Sigmoid colon (tissue), 4 donors: ENCODE data around the gene MTTP.

Source experiments
- EP300 ChIP-seq, 4 donors: sonication (generic); formaldehyde crosslinking; IDR thresholded peaks; one replicate each; pipeline ENCODE4 v1.6.1; 2017; ENCODE audit warnings: antibody characterized with exemption in 4 of 4
- POLR2A ChIP-seq, 2 donors: fragments of 450-650 bp; IDR thresholded peaks; one replicate each; pipeline ENCODE4 v1.6.1; 2016; ENCODE audit warnings: antibody characterized with exemption in 2 of 2, mild to moderate bottlenecking in 2 of 2, moderate library complexity in 2 of 2
- POLR2AphosphoS5 ChIP-seq, 4 donors: sonication (generic); formaldehyde crosslinking; IDR thresholded peaks; one replicate each; pipeline ENCODE4 v1.6.1; 2017; ENCODE audit warnings: antibody characterized with exemption in 4 of 4
- TF ChIP-seq, protein P1 (sequence below), 4 experiments: fragments of 450-650 bp in 3 of 4; fragments of 200-600 bp in 1 of 4; IDR thresholded peaks; one replicate each; pipeline ENCODE4 v1.5.1; 2016 to 2019; ENCODE audit warnings: antibody characterized with exemption in 4 of 4, mild to moderate bottlenecking in 3 of 4, moderate library complexity in 2 of 4

DNA sequence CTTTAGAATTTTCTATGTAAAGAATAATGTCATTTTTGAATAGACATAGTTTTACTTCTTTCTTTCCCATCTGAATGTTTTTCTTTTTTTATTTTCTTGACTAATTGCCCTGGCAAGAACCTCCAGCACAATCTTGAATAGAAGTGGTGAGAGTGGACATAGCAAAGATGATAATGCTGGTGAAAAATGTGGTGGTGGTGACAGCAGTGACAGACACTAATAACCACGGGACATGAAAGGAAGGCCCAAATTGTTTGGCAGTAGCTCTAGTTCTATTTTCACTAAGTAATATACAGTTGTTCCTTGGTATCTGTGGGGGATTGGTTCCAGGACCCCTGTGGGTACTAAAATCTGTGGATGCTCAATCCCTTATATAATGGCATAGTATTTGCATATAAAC is 53.4 kb downstream of the MTTP start:
- TF ChIP-seq POLR2A (IDR thresholded peaks at IDR 0.05): no peak
- no peak for TF ChIP-seq POLR2AphosphoS5 (IDR thresholded peaks at IDR 0.05)
- TF ChIP-seq, protein P1, sequence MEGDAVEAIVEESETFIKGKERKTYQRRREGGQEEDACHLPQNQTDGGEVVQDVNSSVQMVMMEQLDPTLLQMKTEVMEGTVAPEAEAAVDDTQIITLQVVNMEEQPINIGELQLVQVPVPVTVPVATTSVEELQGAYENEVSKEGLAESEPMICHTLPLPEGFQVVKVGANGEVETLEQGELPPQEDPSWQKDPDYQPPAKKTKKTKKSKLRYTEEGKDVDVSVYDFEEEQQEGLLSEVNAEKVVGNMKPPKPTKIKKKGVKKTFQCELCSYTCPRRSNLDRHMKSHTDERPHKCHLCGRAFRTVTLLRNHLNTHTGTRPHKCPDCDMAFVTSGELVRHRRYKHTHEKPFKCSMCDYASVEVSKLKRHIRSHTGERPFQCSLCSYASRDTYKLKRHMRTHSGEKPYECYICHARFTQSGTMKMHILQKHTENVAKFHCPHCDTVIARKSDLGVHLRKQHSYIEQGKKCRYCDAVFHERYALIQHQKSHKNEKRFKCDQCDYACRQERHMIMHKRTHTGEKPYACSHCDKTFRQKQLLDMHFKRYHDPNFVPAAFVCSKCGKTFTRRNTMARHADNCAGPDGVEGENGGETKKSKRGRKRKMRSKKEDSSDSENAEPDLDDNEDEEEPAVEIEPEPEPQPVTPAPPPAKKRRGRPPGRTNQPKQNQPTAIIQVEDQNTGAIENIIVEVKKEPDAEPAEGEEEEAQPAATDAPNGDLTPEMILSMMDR (IDR thresholded peaks at IDR 0.05): no peak
- no peak for TF ChIP-seq EP300 (IDR thresholded peaks at IDR 0.05)
